WI38 (cell line): Measurements from ENCODE around the gene KLHL3.

Experiments used
- H3K4me3 ChIP-seq: 2 replicates; pipeline ENCODE4 v1.5.1; 2011; ENCODE audit warnings: low read depth, mild to moderate bottlenecking, control low read depth, low read length
- TF ChIP-seq, protein P1 (sequence below): IDR thresholded peaks from 2 replicates; pipeline ENCODE4 v1.5.1; 2012; ENCODE audit warnings: low read depth, mild to moderate bottlenecking, control low read depth, low read length

KLHL3 gene

DNA sequence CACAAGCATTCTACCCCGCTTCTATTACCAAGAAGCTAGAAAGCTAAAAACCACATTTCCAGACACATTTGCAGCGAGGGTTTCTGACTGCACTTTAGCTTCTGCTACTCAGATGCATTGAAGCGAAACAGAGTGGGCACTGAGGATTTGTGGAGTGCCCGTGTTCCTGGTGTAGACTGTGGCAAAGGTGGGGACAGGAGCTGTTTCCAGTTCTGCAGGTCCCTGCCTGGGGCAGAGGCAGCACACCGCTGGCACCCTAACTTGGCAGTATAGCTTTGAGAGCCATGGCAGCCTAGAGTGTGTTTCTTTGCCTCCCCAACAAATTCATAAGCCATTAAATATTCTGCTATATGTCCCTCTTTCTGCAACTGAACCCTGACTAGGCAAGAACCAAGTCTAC is 128.1 kb downstream of the KLHL3 start:
- no peak overlapping the region for H3K4me3 ChIP-seq
- TF ChIP-seq, protein P1, sequence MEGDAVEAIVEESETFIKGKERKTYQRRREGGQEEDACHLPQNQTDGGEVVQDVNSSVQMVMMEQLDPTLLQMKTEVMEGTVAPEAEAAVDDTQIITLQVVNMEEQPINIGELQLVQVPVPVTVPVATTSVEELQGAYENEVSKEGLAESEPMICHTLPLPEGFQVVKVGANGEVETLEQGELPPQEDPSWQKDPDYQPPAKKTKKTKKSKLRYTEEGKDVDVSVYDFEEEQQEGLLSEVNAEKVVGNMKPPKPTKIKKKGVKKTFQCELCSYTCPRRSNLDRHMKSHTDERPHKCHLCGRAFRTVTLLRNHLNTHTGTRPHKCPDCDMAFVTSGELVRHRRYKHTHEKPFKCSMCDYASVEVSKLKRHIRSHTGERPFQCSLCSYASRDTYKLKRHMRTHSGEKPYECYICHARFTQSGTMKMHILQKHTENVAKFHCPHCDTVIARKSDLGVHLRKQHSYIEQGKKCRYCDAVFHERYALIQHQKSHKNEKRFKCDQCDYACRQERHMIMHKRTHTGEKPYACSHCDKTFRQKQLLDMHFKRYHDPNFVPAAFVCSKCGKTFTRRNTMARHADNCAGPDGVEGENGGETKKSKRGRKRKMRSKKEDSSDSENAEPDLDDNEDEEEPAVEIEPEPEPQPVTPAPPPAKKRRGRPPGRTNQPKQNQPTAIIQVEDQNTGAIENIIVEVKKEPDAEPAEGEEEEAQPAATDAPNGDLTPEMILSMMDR = no peak

DNA sequence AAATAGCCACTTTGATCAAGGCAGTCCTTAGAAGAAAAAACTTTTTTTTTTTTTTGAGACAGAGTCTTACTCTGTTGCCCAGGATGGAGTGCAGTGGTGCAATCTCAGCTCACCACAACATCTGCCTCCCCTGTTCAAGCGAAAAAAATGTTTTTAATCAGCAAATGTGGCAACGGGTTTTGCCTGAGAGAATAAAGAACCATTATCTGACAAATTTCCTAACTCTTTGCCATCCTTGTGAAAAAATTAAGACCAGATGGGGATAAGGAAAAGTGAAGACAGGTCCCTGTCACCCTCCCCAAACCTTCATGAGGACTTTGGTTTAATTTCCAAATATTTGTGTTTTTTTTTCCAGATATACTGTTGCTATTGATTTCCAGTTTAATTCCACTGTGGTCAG is 129.5 kb downstream of the KLHL3 start:
- TF ChIP-seq, protein P1 = no peak
- no peak overlapping the region for H3K4me3 ChIP-seq

DNA sequence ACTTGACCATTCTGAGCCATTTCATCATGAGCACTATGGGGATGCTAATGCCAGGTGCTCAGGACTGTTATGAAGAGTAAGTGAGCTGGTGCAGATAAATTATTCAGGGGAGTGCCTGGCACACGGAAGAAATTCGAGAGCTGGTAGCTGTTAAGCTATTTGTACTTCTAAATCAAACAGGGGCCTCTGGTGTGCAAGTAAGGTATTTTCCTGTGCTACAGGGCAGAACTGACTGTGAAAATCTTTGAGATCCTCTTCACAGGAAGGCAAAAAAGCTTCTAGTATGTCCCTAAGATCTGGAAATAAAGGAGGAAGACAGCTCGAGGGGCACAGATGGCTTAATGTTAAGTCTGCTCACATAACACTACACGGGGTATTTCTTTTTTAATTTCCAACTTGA is 130.5 kb downstream of the KLHL3 start:
- H3K4me3 ChIP-seq = no peak overlapping the region
- TF ChIP-seq, protein P1 = no peak

DNA sequence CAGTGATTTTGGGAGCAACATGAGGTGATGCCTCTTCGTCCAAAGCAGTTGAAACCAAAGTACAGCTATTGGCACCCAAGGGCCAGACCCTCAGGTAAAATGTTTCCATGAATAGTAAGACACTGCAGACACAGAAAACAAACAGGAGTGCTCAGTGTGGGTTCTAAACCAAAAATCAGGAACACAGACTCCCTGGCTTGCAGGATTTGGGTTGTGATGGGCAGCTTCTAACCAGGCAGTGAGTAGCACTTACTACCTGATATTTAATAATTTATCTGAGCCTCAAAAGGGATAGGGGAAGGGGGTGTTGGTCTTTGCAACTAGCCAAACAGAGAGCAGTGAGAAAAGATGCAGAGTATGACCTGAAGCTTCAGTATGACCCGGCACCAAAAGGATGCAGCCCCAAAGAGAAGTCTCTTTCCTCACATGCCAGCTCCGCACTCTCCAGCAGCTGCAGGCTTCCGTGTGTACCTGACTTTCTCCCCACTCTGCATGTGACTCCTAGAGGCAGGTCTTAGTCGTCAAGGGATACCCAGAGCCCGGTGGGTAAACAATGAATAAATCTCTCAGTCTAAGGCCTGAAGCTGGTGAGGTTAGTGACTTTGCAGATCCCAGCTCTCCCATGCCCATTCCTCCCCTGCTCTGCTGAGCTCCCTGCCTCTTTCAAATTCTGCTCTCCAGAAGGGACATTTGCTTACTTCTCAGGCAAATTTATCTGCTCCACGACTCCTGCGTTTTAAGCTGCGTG is 131.4 kb downstream of the KLHL3 start:
- H3K4me3 ChIP-seq = no peak overlapping the region
- TF ChIP-seq, protein P1 = no peak

DNA sequence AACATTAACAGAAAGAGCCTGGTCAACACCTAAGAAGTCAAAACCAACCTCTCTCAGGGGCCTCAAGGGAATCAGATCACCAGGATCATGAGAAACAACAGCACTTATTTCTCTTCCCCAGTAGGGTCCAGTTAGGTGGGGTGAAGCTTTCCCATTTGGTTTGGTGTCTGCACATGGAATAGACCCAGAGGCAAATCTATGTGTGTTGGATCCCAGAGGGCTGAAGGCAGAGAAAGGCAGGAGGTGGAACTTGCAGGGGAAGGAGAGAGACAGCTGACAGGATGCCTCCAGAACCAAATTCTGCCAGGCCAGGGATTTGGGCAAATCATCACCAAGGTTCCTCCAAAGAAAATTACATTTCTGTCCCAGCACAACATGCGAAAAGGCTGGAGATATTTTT is 132.0 kb downstream of the KLHL3 start:
- TF ChIP-seq, protein P1 = no peak
- no peak overlapping the region for H3K4me3 ChIP-seq

DNA sequence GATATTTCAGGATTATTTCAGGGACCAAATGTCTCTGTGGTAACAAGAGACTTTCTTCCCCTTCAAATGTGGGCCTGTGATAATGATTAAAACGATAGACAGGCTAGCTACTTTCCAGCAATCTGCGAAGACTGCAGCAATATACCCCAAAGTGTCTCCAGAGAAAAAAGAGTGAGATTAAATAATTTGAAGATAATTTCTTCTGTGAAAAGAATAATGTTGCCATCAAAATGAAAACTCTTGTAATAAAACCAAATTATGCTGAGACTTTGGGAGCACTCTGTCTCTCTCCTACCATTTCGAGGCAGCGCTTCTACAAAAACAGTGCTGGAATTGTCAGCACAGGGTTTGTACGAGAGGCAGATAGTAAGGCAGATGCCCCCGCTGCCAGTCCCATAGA is 132.5 kb downstream of the KLHL3 start:
- no peak overlapping the region for H3K4me3 ChIP-seq
- TF ChIP-seq, protein P1 = no peak

DNA sequence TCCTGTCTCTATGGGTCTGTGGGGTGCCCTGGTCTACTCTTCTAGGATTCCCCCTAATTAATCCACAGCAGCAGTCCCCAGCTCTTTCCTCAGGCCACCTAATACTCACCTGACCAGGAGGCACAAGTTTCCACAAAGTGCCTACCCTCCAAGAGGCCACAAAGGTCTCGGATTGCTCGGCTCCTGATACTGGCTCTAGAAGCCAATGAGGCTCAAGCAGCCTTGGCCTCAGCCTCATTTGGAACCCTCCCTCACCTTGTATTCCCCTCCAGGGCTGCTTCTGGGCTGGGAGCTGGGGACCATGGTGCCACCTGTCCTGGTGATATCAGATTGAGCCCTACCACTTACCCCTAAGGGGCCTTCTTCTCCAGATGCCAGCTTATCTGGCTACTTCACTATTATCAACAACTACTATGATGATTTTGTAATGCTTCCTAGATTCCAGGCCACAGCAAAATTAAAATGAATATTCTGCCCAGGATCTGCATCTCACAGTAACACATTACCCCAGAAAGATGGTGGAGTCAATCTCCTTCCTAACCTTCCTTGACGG is 133.1 kb downstream of the KLHL3 start:
- H3K4me3 ChIP-seq = no peak overlapping the region
- TF ChIP-seq, protein P1 = no peak
